ENCODE measurements around the gene RHBDD2.

The RHBDD2 gene

GRCh38 chr7:75868153-75868552 is 10.7 kb upstream of the RHBDD2 start:
- H3F3A ChIP-seq (ENCODE audit: control insufficient read depth, insufficient read depth), result no peaks in the 10 kb centered on the region
- H3K79me2 ChIP-seq (ENCODE audit: control insufficient read depth, low read length), result no peaks in the 10 kb centered on the region
- no peak overlapping the region for H3K4me3 ChIP-seq (ENCODE audit: low read length)
- no peaks in the 10 kb centered on the region for H3K4me1 ChIP-seq (ENCODE audit: control insufficient read depth, low read length)
- H3K9me3 ChIP-seq (ENCODE audit: control insufficient read depth, insufficient read depth, low read length), result no peaks in the 10 kb centered on the region
- H3K9me2 ChIP-seq (replicated peaks; ENCODE audit: control insufficient read depth, low read length), result no peaks in the 10 kb centered on the region
- no peak for TF ChIP-seq EZH2phosphoT487 (IDR thresholded peaks at IDR 0.05; ENCODE audit: borderline replicate concordance, low read length)
- no peak for TF ChIP-seq CTCF (IDR thresholded peaks at IDR 0.05; ENCODE audit: low read depth, low read length, poor library complexity, severe bottlenecking)
- H3K27ac ChIP-seq (ENCODE audit: low read depth, low read length), result no peak overlapping the region
- H3K4me2 ChIP-seq (ENCODE audit: low read length), result no peak overlapping the region
- H3K36me3 ChIP-seq (ENCODE audit: control insufficient read depth, low read length), result no peaks in the 10 kb centered on the region
- no peaks in the 10 kb centered on the region for H4K20me1 ChIP-seq (ENCODE audit: control insufficient read depth, insufficient read depth, low read depth, low read length)
- peaks cover 3% of the 10 kb centered on the region for H3K27me3 ChIP-seq (ENCODE audit: control insufficient read depth, low read length)

- H3K4me1 ChIP-seq (ENCODE audit: control insufficient read depth, low read length), result no peaks in the 10 kb centered on the region
- H4K20me1 ChIP-seq (ENCODE audit: control insufficient read depth, insufficient read depth, low read depth, low read length), result no peaks in the 10 kb centered on the region
- no peak overlapping the region for H3K4me3 ChIP-seq (ENCODE audit: low read length)
- no peak overlapping the region for H3K27ac ChIP-seq (ENCODE audit: low read depth, low read length)
- no peaks in the 10 kb centered on the region for H3K79me2 ChIP-seq (ENCODE audit: control insufficient read depth, low read length)
- H3K9me2 ChIP-seq (replicated peaks; ENCODE audit: control insufficient read depth, low read length), result no peaks in the 10 kb centered on the region
- no peak for TF ChIP-seq EZH2phosphoT487 (IDR thresholded peaks at IDR 0.05; ENCODE audit: borderline replicate concordance, low read length)
- no peak for TF ChIP-seq CTCF (IDR thresholded peaks at IDR 0.05; ENCODE audit: low read depth, low read length, poor library complexity, severe bottlenecking)
- H3K36me3 ChIP-seq (ENCODE audit: control insufficient read depth, low read length), result no peaks in the 10 kb centered on the region
- no peak overlapping the region for H3K4me2 ChIP-seq (ENCODE audit: low read length)
- no peaks in the 10 kb centered on the region for H3F3A ChIP-seq (ENCODE audit: control insufficient read depth, insufficient read depth)
- peaks cover 3% of the 10 kb centered on the region for H3K27me3 ChIP-seq (ENCODE audit: control insufficient read depth, low read length)
- H3K9me3 ChIP-seq (ENCODE audit: control insufficient read depth, insufficient read depth, low read length), result no peaks in the 10 kb centered on the region
Observed at GRCh38 chr7:75869776-75870379, 9.0 kb upstream of the RHBDD2 start.

GRCh38 chr7:75870557-75871161 is 8.2 kb upstream of the RHBDD2 start:
- no peak overlapping the region for H3K27ac ChIP-seq (ENCODE audit: low read depth, low read length)
- no peaks in the 10 kb centered on the region for H3K4me1 ChIP-seq (ENCODE audit: control insufficient read depth, low read length)

More at GRCh38 chr7:75870557-75871161, 8.2 kb upstream of the RHBDD2 start:
- TF ChIP-seq CTCF (IDR thresholded peaks at IDR 0.05; ENCODE audit: low read depth, low read length, poor library complexity, severe bottlenecking), result no peak
- TF ChIP-seq EZH2phosphoT487 (IDR thresholded peaks at IDR 0.05; ENCODE audit: borderline replicate concordance, low read length), result no peak
- no peaks in the 10 kb centered on the region for H3K36me3 ChIP-seq (ENCODE audit: control insufficient read depth, low read length)
- no peaks in the 10 kb centered on the region for H3F3A ChIP-seq (ENCODE audit: control insufficient read depth, insufficient read depth)
- no peaks in the 10 kb centered on the region for H3K9me3 ChIP-seq (ENCODE audit: control insufficient read depth, insufficient read depth, low read length)
- H4K20me1 ChIP-seq (ENCODE audit: control insufficient read depth, insufficient read depth, low read depth, low read length), result no peaks in the 10 kb centered on the region
- H3K9me2 ChIP-seq (replicated peaks; ENCODE audit: control insufficient read depth, low read length), result no peaks in the 10 kb centered on the region
- no peaks in the 10 kb centered on the region for H3K79me2 ChIP-seq (ENCODE audit: control insufficient read depth, low read length)
- H3K4me3 ChIP-seq (ENCODE audit: low read length), result no peak overlapping the region
- no peak overlapping the region for H3K4me2 ChIP-seq (ENCODE audit: low read length)
- peaks cover 3% of the 10 kb centered on the region for H3K27me3 ChIP-seq (ENCODE audit: control insufficient read depth, low read length)

Measured in DOHH2 (cell line).